Esophagus muscularis mucosa (tissue), 4 donors: ENCODE data around the gene APOBEC3C. TPM values are rescaled to one million over a fixed set of nuclear protein-coding genes. Genes with fewer than 3 reads are reported as not detected.
A peak's percentile ranks its signal among the peaks of the same experiment; 100 is the strongest.

Experiments used
- DNase-seq: peaks from one replicate; pipeline ENCODE4 v3.0.0-alpha.2; 2017; ENCODE audit errors: extremely low spot score
- H3K27ac ChIP-seq, 4 donors: fragments of 200-600 bp; sonication (generic); replicated peaks in 1 of 4; 1 replicate in 3 of 4; 2 replicates in 1 of 4; pipeline ENCODE4 v1.5.1; 2016 to 2019; ENCODE audit warnings: mild to moderate bottlenecking in 1 of 4
- H3K27me3 ChIP-seq, 4 donors: fragments of 200-600 bp; sonication (generic); one replicate each; pipeline versions ENCODE4 v1.5.1 to v1.6.0; 2016 to 2019
- H3K36me3 ChIP-seq, 4 donors: fragments of 200-600 bp; sonication (generic); one replicate each; pipeline ENCODE4 v1.5.1; 2016 to 2019
- H3K4me1 ChIP-seq, 4 donors: fragments of 200-600 bp; sonication (generic); one replicate each; pipeline ENCODE4 v1.5.1; 2016 to 2019
- H3K4me3 ChIP-seq, 4 donors: fragments of 200-600 bp; sonication (generic); 1 replicate in 2 of 4; 2 replicates in 2 of 4; pipeline ENCODE4 v1.5.1; 2016 to 2019; ENCODE audit warnings: mild to moderate bottlenecking in 4 of 4, moderate library complexity in 1 of 4
- H3K9me3 ChIP-seq, 4 donors: fragments of 200-600 bp; sonication (generic); 1 replicate in 3 of 4; 2 replicates in 1 of 4; pipeline ENCODE4 v1.5.1; 2016 to 2019
- EP300 ChIP-seq: sonication (generic); formaldehyde crosslinking; IDR thresholded peaks from one replicate; pipeline ENCODE4 v1.6.1; 2017; ENCODE audit warnings: antibody characterized with exemption
- POLR2A ChIP-seq: fragments of 450-650 bp; IDR thresholded peaks from one replicate; pipeline ENCODE4 v1.6.1; 2017; ENCODE audit warnings: antibody characterized with exemption, moderate library complexity, mild to moderate bottlenecking, low read depth
- POLR2AphosphoS5 ChIP-seq, 2 donors: sonication (generic); formaldehyde crosslinking; IDR thresholded peaks; one replicate each; pipeline ENCODE4 v1.6.1; 2017; ENCODE audit warnings: antibody characterized with exemption in 2 of 2
- WGBS: methylation state at CpG from one replicate; pipeline ENCODE4 v1.1.5; 2018; 5-methylcytosine and 5-hydroxymethylcytosine counted together
- intact Hi-C: fragments of 100-400 bp; cut with DNase I; formaldehyde crosslinking; loops from one replicate; pipeline ENCODE4 v1.15.1; 2023
- total RNA-seq, 4 donors: library from RNA; depleted of rRNA; stranded (reverse); fragments of >200 nt; gene quantifications; one replicate each; pipeline versions ENCODE4 v1.1.0 to v1.2.1, GENCODE V29; 2016
- TF ChIP-seq, protein P1 (sequence below), 3 experiments: fragments of 200-600 bp in 2 of 3; fragments of 450-650 bp in 1 of 3; sonication (generic) in 2 of 3; IDR thresholded peaks; one replicate each; pipeline ENCODE4 v1.5.1; 2017 to 2019; ENCODE audit warnings: antibody characterized with exemption in 3 of 3, mild to moderate bottlenecking in 2 of 3, moderate library complexity in 1 of 3

APOBEC3C gene
- total RNA-seq, 4 donors from 2014 or later, result 7.1 to 11.3 (median 8.8) TPM

DNA sequence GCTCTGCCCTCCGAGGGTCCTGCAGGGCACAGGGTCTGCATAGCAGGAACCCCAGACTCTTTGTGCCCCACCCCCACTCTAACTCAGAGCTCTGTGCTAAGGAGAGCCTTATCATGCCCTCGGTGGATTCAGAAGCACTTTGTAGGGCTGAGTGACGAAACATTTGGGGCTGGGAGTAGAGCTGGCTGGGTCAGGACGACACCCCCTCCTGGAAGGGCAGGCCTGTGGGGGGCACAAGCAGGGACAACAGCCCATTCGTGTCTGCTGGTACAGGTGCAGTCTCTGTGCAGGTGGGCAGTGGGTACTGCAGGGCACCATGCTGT, 47.7 kb upstream of the APOBEC3C start:
- Histone ChIP-seq H3K4me3 (no peak overlapping the region), H3K9me3 (no peaks in the 10 kb centered on the region), H3K36me3 (no peaks in the 10 kb centered on the region), H3K27ac (no peak overlapping the region), H3K4me1 (no peaks in the 10 kb centered on the region), H3K27me3 (peaks cover 0 to 13% (median 0%) of the 10 kb centered on the region in 4 donors)
- intact Hi-C loops, result no loop called here
- DNase-seq, result no peak
- no CpG with 5 or more reads among the region's 5 CpGs for WGBS
- TF ChIP-seq, protein P1, sequence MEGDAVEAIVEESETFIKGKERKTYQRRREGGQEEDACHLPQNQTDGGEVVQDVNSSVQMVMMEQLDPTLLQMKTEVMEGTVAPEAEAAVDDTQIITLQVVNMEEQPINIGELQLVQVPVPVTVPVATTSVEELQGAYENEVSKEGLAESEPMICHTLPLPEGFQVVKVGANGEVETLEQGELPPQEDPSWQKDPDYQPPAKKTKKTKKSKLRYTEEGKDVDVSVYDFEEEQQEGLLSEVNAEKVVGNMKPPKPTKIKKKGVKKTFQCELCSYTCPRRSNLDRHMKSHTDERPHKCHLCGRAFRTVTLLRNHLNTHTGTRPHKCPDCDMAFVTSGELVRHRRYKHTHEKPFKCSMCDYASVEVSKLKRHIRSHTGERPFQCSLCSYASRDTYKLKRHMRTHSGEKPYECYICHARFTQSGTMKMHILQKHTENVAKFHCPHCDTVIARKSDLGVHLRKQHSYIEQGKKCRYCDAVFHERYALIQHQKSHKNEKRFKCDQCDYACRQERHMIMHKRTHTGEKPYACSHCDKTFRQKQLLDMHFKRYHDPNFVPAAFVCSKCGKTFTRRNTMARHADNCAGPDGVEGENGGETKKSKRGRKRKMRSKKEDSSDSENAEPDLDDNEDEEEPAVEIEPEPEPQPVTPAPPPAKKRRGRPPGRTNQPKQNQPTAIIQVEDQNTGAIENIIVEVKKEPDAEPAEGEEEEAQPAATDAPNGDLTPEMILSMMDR (IDR thresholded peaks at IDR 0.05), result no peak
- TF ChIP-seq POLR2A (no peak), POLR2AphosphoS5 (IDR thresholded peaks at IDR 0.05) (no peak), EP300 (no peak)

DNA sequence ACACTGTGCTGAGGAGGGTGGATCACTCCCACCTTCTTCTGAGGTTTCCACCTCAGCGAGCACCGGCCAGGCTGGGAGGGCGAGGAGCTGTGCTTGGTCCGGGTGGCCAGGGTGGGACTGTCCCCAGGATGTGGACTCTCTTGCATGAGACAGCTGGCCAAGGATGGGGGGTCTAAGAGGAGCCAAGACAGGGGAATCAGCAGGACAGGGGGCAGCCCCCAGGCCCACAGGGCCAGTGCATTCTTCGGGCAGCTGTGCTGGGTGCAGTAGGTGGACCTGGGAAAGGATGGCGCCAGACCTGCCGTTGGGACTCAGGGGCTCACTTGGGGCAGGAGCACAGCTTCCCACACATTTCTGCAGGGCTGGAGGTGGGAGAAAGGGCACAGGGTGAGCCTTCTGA, 47.1 kb upstream of the APOBEC3C start:
- no CpG with 5 or more reads among the region's 7 CpGs for WGBS

DNA sequence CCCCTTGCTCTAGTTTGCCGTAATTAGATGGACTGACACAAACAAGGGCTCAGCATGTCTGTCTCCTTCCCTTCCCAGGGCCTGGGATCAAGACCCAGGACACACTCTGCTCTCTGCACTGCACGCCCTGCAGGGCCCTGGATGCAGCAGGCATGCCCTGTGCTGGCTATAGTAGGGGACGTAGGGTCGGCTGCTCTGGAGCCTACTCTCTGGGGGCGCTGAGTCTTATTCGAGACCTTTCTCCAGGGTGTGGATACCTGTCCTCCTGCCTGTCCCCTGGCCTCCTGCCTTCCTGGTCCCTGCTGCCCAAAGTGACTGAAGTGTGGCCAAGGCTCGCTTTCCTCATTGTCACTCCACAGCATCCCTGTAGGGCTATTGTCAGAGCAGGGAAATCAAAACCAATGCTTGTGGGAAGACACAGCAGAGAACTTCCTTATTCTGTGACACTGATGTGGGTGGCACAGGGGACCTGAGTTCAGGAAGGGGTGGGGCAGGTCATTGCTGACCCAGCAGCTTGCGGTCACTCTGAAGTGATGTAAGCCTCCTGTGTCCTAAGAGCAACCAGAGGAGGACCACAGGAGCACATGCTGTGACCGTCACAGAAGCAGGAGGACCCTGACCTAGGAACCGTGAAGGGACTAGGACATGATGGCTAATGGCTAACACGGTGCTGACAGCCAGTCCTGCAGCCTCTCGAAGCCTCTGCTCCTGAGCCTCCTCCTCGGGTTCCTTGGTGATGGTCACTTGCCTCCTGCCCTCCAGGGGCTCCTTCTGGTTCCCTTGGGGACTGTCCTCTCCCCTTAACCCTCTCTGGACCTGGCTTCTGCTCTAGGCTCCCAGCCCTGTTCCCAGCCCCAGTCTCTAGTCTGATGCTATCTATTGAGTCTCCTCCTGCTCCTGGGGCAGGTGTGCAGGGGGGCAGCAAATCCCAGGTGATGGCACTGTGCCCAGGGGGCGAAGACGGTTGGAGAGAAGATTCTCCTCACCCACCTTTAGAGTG, 46.3 kb upstream of the APOBEC3C start:
- peak in 1 of 2 donors; percentile 7 for TF ChIP-seq POLR2AphosphoS5 (IDR thresholded peaks at IDR 0.05)
- TF ChIP-seq, protein P1 (IDR thresholded peaks at IDR 0.05), result no peak
- no peak for DNase-seq
- H3K4me1 ChIP-seq, result no peaks in the 10 kb centered on the region
- intact Hi-C loops, result no loop called here
- H3K9me3 ChIP-seq, result no peaks in the 10 kb centered on the region
- H3K27me3 ChIP-seq, result peaks cover 0 to 13% (median 0%) of the 10 kb centered on the region in 4 donors
- no peaks in the 10 kb centered on the region for H3K36me3 ChIP-seq
- H3K4me3 ChIP-seq, result no peak overlapping the region
- WGBS, result no CpG with 5 or more reads among the region's 15 CpGs
- H3K27ac ChIP-seq, result no peak overlapping the region

More for the DNA sequence above, 47.1 kb upstream of the APOBEC3C start:
- TF ChIP-seq POLR2AphosphoS5 (IDR thresholded peaks at IDR 0.05), result no peak
- no peak for TF ChIP-seq EP300
- TF ChIP-seq, protein P1 (IDR thresholded peaks at IDR 0.05), result no peak
- no peak for TF ChIP-seq POLR2A
- no peaks in the 10 kb centered on the region for H3K36me3 ChIP-seq
- intact Hi-C loops, result no loop called here
- H3K27me3 ChIP-seq, result peaks cover 0 to 13% (median 0%) of the 10 kb centered on the region in 4 donors
- no peak overlapping the region for H3K27ac ChIP-seq
- no peak for DNase-seq
- no peaks in the 10 kb centered on the region for H3K4me1 ChIP-seq
- no peaks in the 10 kb centered on the region for H3K9me3 ChIP-seq
- H3K4me3 ChIP-seq, result no peak overlapping the region

DNA sequence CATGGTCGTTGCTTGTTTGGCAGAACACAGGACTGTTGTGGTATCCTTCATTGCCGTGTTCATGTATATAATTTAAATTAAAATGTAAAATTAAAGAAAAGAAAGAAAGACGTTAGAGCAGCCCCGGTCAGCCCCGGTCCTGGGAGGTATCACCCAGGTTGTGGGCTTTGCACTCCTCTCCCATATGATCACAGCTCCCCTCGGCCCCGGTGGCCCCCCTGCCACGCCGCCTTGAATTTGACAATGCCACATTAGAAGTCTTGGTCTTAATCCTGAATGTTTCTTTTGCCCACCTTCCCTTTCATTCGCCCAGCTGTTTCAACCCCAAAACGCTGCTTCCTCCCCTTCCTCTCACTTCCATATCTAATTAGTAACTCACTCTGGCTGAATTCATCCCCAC, 45.3 kb upstream of the APOBEC3C start:
- TF ChIP-seq, protein P1 (IDR thresholded peaks at IDR 0.05), result no peak
- TF ChIP-seq POLR2A, result no peak
- TF ChIP-seq POLR2AphosphoS5 (IDR thresholded peaks at IDR 0.05), result no peak
- TF ChIP-seq EP300, result no peak
- Histone ChIP-seq H3K4me3 (no peak overlapping the region), H3K27me3 (peaks cover 0 to 13% (median 0%) of the 10 kb centered on the region in 4 donors), H3K4me1 (no peaks in the 10 kb centered on the region), H3K9me3 (no peaks in the 10 kb centered on the region), H3K36me3 (no peaks in the 10 kb centered on the region), H3K27ac (no peak overlapping the region)
- intact Hi-C loops, result no loop called here
- DNase-seq, result no peak
- no CpG with 5 or more reads among the region's 11 CpGs for WGBS
